Fibroblast of lung (primary cell): ENCODE results near the gene AP3D1. TPM values are rescaled to one million over a fixed set of nuclear protein-coding genes. Genes with fewer than 3 reads are reported as not detected.

Experiments
- DNase-seq, 2 donors: peaks; one replicate each; pipeline versions ENCODE4 v3.0.0 to v3.0.0-alpha.2; 2010; ENCODE audit warnings: low read depth in 2 of 2
- H2AFZ ChIP-seq: 2 replicates; pipeline ENCODE4 v1.5.1; 2012; ENCODE audit warnings: low read length, control low read depth, inconsistent platforms
- H3K27ac ChIP-seq: 2 replicates; pipeline ENCODE4 v1.5.1; 2011; ENCODE audit warnings: low read length, control low read depth; ENCODE audit not compliant: insufficient read depth
- H3K27me3 ChIP-seq: 2 replicates; pipeline ENCODE4 v1.5.1; 2011; ENCODE audit warnings: mild to moderate bottlenecking, low read length; ENCODE audit not compliant: control insufficient read depth, insufficient read depth
- H3K36me3 ChIP-seq: 2 replicates; pipeline ENCODE4 v1.5.1; 2011; ENCODE audit warnings: low read length; ENCODE audit not compliant: control insufficient read depth, insufficient read depth
- H3K4me1 ChIP-seq: 2 replicates; pipeline ENCODE4 v1.5.1; 2011; ENCODE audit warnings: low read length; ENCODE audit not compliant: control insufficient read depth, insufficient read depth; ENCODE audit errors: extremely low read depth
- H3K4me2 ChIP-seq: 2 replicates; pipeline ENCODE4 v1.5.1; 2011; ENCODE audit warnings: low read length, control low read depth; ENCODE audit not compliant: insufficient read depth; ENCODE audit errors: extremely low read depth
- H3K4me3 ChIP-seq, 4 experiments: fragments of 200-600 bp in 1 of 4; sonication (generic) in 1 of 4; replicated peaks in 1 of 4; 2 replicates each; pipeline ENCODE4 v1.5.1; 2011 to 2016; ENCODE audit warnings: low read length in 4 of 4, low read depth in 3 of 4, mild to moderate bottlenecking in 3 of 4, control low read depth in 2 of 4, inconsistent platforms in 1 of 4, mixed read lengths in 1 of 4; ENCODE audit not compliant: insufficient read depth in 1 of 4; ENCODE audit errors: control extremely low read depth in 1 of 4
- H3K79me2 ChIP-seq: 2 replicates; pipeline ENCODE4 v1.5.1; 2012; ENCODE audit warnings: mild to moderate bottlenecking, low read length, inconsistent platforms; ENCODE audit not compliant: control insufficient read depth, insufficient read depth
- H3K9ac ChIP-seq: 2 replicates; pipeline ENCODE4 v1.5.1; 2011; ENCODE audit warnings: mild to moderate bottlenecking, low read length, control low read depth; ENCODE audit not compliant: insufficient read depth
- H3K9me3 ChIP-seq: 2 replicates; pipeline ENCODE4 v1.5.1; 2012; ENCODE audit warnings: low read depth, low read length; ENCODE audit not compliant: control insufficient read depth, insufficient read depth
- H4K20me1 ChIP-seq: 2 replicates; pipeline ENCODE4 v1.5.1; 2011; ENCODE audit warnings: low read length; ENCODE audit not compliant: control insufficient read depth, insufficient read depth; ENCODE audit errors: extremely low read depth
- CTCF ChIP-seq, 2 donors: IDR thresholded peaks in 1 of 2; conservative IDR thresholded peaks in 1 of 2; 1 replicate in 1 of 2; 2 replicates in 1 of 2; pipeline ENCODE4 v1.5.1; 2011 to 2012; ENCODE audit warnings: low read length in 2 of 2, control low read depth in 1 of 2, inconsistent platforms in 1 of 2, low read depth in 1 of 2, mild to moderate bottlenecking in 1 of 2
- EZH2 ChIP-seq: IDR thresholded peaks from 2 replicates; pipeline ENCODE4 v1.5.1; 2012; ENCODE audit warnings: low read length, control low read depth, mild to moderate bottlenecking; ENCODE audit errors: missing control alignments
- polyA plus RNA-seq, 2 donors: library from polyadenylated mRNA; depleted of rRNA in 1 of 2; stranded (reverse) in 1 of 2; unstranded in 1 of 2; fragments of >200 nt; gene quantifications; 2 replicates each; pipeline ENCODE4 v1.2.1, GENCODE V29; 2011 to 2012; ENCODE audit warnings: missing spikeins in 1 of 2
- total RNA-seq: library from RNA; depleted of rRNA; stranded (reverse); fragments of >200 nt; gene quantifications from 2 replicates; pipeline ENCODE4 v1.2.1, GENCODE V29; 2014

AP3D1 gene
- total and polyA plus RNA-seq, 2 donors (not counting 1 experiment from before 2014, with no cell fraction given): 68.0 to 99.9 TPM

DNA sequence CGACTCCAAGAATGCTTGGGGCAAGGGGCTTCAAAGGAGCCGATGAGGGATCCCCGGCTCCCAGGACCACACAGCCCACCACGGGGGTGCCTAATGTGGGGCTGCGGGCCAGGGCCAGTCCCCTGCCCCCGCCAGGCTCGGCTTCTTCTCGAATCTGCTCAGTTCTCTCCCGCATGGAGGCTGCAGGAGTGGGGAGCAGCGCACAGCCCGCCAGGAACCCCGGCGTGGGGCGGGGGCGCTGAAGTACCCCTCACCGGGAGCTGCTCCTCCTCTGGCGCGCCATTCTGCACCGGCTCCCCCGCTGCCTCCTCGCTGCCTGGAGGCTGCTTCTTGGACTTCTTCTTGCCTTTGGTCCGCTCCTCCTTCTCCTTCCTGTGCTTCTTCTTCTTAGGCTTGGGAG, 39.9 kb downstream of the AP3D1 start:
- H4K20me1 ChIP-seq: no peaks in the 10 kb centered on the region
- no peak overlapping the region for H3K4me2 ChIP-seq
- H3K27ac ChIP-seq: no peak overlapping the region
- peaks cover 62% of the 10 kb centered on the region for H3K36me3 ChIP-seq
- H3K79me2 ChIP-seq: no peaks in the 10 kb centered on the region
- no peak for TF ChIP-seq CTCF (conservative IDR thresholded peaks at IDR 0.05 in 1 of 2, IDR thresholded peaks at IDR 0.05 in 1 of 2; ENCODE audit: low read depth in 1 of 2, low read length in 2 of 2)
- no peak for TF ChIP-seq EZH2
- no peaks in the 10 kb centered on the region for H3K4me1 ChIP-seq
- no peak overlapping the region for H3K4me3 ChIP-seq
- H3K9ac ChIP-seq: no peak overlapping the region
- H3K27me3 ChIP-seq: no peaks in the 10 kb centered on the region
- no peak overlapping the region for H2AFZ ChIP-seq
- no peaks in the 10 kb centered on the region for H3K9me3 ChIP-seq
- no peak for DNase-seq

GRCh38 chr19:2110822-2111221, 40.5 kb downstream of the AP3D1 start:
- H3K79me2 ChIP-seq: no peaks in the 10 kb centered on the region
- H3K27me3 ChIP-seq: no peaks in the 10 kb centered on the region
- no peak overlapping the region for H3K4me2 ChIP-seq
- H3K4me1 ChIP-seq: no peaks in the 10 kb centered on the region
- no peak overlapping the region for H3K9ac ChIP-seq
- H3K9me3 ChIP-seq: no peaks in the 10 kb centered on the region
- no peak overlapping the region for H3K4me3 ChIP-seq
- H2AFZ ChIP-seq: no peak overlapping the region
- H4K20me1 ChIP-seq: no peaks in the 10 kb centered on the region
- H3K27ac ChIP-seq: no peak overlapping the region
- DNase-seq: no peak
- peaks cover 64% of the 10 kb centered on the region for H3K36me3 ChIP-seq
- TF ChIP-seq CTCF (conservative IDR thresholded peaks at IDR 0.05 in 1 of 2, IDR thresholded peaks at IDR 0.05 in 1 of 2; ENCODE audit: low read depth in 1 of 2, low read length in 2 of 2) (no peak), EZH2 (no peak)

DNA sequence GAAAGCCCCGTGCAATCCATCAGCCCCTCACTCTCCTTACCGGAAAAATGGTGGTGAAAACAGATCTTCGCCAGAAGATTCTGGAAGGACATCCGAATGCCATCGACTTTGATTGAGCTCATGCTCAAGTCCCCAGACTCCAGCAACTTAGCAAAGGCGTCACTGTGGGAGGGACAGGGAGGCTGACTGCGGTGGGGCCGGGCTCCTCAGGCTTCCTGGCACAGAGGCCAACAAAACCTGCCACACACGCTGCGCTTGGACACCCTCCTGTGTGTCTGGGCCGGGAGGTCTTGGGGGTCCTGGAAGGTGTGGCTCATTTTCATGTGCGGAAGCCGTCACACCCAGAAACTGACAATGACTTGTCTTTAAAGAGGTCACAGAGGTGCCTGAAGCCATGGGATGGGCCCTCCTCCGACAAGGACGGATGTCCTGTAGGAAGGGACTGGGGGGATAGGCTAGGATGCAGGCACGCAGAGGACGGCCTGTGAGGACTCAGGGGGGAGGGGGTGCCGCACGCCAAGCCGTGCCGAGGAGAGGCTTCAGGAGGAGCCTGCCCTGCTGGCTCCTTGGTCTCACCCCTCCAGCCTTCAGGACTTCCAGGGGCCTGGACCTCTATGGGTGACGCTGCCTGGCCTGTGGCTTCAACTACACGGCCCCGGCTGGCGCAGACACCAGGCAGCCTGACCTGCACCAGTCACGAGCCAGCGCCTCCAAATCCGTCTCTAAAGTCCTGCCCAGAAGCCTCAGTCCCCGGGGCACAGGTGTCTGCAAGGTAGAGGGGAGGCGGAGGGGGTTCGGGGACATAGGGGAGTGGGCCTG, 42.1 kb downstream of the AP3D1 start:
- Histone ChIP-seq H3K4me2 (no peak overlapping the region), H2AFZ (no peak overlapping the region), H3K9me3 (no peaks in the 10 kb centered on the region), H3K9ac (no peak overlapping the region), H3K27me3 (no peaks in the 10 kb centered on the region), H3K4me3 (no peak overlapping the region), H3K4me1 (no peaks in the 10 kb centered on the region), H3K36me3 (peaks cover 54% of the 10 kb centered on the region), H4K20me1 (no peaks in the 10 kb centered on the region), H3K79me2 (peaks cover 6% of the 10 kb centered on the region), H3K27ac (no peak overlapping the region)
- no peak for DNase-seq
- TF ChIP-seq EZH2: no peak
- no peak for TF ChIP-seq CTCF (conservative IDR thresholded peaks at IDR 0.05 in 1 of 2, IDR thresholded peaks at IDR 0.05 in 1 of 2; ENCODE audit: low read depth in 1 of 2, low read length in 2 of 2)
